Activated naive CD8-positive, alpha-beta T cell treated with anti-CD3 and anti-CD28 coated beads, Interleukin-2, amount 10 ng/mL, durations not matched to agents 7 days and 5 days (primary cell): Measurements from ENCODE around the gene MYL6. TPM values are rescaled to one million over a fixed set of nuclear protein-coding genes. Genes with fewer than 3 reads are reported as not detected.
"Not testable (repeated sequence)": the region's sequence is repeated elsewhere in the genome, so short reads cannot be mapped to it uniquely, and the experiment has no call there.

ENCODE experiments used
- ATAC-seq: fragments of 150-1000 bp; cut with Tn5 transposase; one replicate; pipeline ENCODE4 v1.10.0; 2021; ENCODE audit warnings: low read depth, moderate library complexity
- POLR2A ChIA-PET: fragments of 350-600 bp; sonication (Branson Sonifier 250); formaldehyde crosslinking; loops from one replicate; lab custom pipeline; 2021; ENCODE audit warnings: antibody characterized with exemption; lab: Charles Lee
- DNase-seq: peaks from one replicate; pipeline ENCODE4 v3.0.0; 2021
- H3K27ac Mint-ChIP-seq: one replicate; pipeline ENCODE4 v1.8.0; 2022; ENCODE audit warnings: mild to moderate bottlenecking, mixed read lengths
- H3K27me3 Mint-ChIP-seq: one replicate; pipeline ENCODE4 v1.8.0; 2022; ENCODE audit warnings: mild to moderate bottlenecking, moderate library complexity, mixed read lengths
- H3K36me3 Mint-ChIP-seq: one replicate; pipeline ENCODE4 v1.8.0; 2021; ENCODE audit warnings: mild to moderate bottlenecking, mixed read lengths
- H3K4me1 Mint-ChIP-seq: one replicate; pipeline ENCODE4 v1.8.0; 2021; ENCODE audit warnings: mixed read lengths
- H3K4me3 Mint-ChIP-seq: one replicate; pipeline ENCODE4 v1.8.0; 2022; ENCODE audit warnings: mild to moderate bottlenecking, moderate library complexity, mixed read lengths
- H3K9me3 Mint-ChIP-seq: one replicate; pipeline ENCODE4 v1.8.0; 2021; ENCODE audit warnings: mixed read lengths
- total RNA-seq, 2 experiments: library from RNA; stranded (reverse); gene quantifications; one replicate each; pipeline ENCODE4 v1.2.3, GENCODE V29; 2021

Gene MYL6
- total RNA-seq, 2 experiments from 2014 or later: 1,083 to 1,169 TPM

DNA sequence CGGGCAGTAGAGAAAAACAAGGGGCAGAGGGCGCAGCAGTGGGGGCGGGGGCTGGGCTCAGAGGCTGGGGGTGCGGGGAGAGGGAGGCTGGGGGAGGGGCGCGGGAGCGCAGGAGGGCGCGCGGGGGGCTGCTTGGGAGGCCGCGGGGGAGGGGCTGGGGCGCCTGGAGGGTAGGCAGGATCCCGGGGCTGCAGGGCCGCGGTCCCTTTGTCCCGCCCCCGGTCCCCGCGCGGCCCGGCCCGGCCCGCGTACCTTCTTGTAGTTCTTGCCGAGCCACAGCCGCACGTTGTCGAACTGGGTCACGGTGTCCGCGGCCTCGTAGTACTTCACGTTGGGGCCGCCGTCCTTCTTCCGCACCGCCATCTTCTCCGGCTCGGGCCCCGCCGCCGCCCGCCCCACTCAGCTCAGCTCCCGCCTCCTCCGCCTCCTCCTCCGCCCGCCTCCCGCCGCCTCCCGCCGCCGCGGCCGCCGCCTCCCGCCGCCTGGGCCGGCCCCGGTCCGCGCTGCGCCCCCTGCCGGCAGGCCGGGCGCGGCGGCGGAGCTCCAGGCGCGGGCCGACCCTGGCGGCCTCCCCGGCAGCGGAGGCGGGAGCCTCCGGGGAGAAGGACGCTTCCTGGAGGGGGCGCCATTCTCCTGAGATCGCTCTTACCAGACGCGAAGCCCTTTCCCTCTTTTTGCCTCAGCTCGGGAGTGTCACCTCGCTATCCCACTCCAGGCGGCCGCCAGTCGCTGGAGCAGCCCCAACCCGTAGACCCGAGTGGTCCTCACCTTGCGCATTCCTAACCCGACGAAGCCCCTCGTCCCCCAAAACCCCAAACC is 31.1 kb downstream of the MYL6 start, which contains the start of gene SMARCC2:
Gene SMARCC2, minus strand, starts transcription at position 385 of the 819 bp plus-strand sequence. Its CDS starts 22 bp downstream, at position 363.
- POLR2A ChIA-PET: interaction anchor here (0.5 to 6.2 kb wide), 32 partner anchors 9 to 459 kb away, joined by 3 to 86 read pairs (median 4); partner anchors contain the start of genes ANKRD52, CNPY2, CS and ESYT1
- H3K27ac Mint-ChIP-seq: peak within 1 kb of the TSS; percentile 98
- DNase-seq: peak; percentile 94
- H3K4me1 Mint-ChIP-seq: peaks cover 47% of the 10 kb centered on the region
- H3K36me3 Mint-ChIP-seq: peaks cover 21% of the 10 kb centered on the region
- peak; percentile 87 for ATAC-seq
- H3K9me3 Mint-ChIP-seq: no peaks in the 10 kb centered on the region
- H3K27me3 Mint-ChIP-seq: peaks cover 2% of the 10 kb centered on the region
- peak within 1 kb of the TSS; percentile 99 for H3K4me3 Mint-ChIP-seq

GRCh38 chr12:56189918-56190694 is 31.9 kb downstream of the MYL6 start:
- peak overlapping the region; percentile 98 for H3K27ac Mint-ChIP-seq
- H3K9me3 Mint-ChIP-seq: no peaks in the 10 kb centered on the region
- peak; percentile 41 for ATAC-seq
- H3K4me3 Mint-ChIP-seq: peak overlapping the region; percentile 99
- H3K4me1 Mint-ChIP-seq: peaks cover 47% of the 10 kb centered on the region
- DNase-seq: peak; percentile 87
- peaks cover 2% of the 10 kb centered on the region for H3K27me3 Mint-ChIP-seq
- POLR2A ChIA-PET: interaction anchor here (0.5 to 6.2 kb wide), 28 partner anchors 9 to 459 kb away, joined by 3 to 86 read pairs (median 4); partner anchors contain the start of genes ANKRD52, CNPY2, CS and ESYT1
- H3K36me3 Mint-ChIP-seq: peaks cover 18% of the 10 kb centered on the region

GRCh38 chr12:56190695-56191155 is 32.6 kb downstream of the MYL6 start:
- H3K4me1 Mint-ChIP-seq: peaks cover 46% of the 10 kb centered on the region
- POLR2A ChIA-PET: interaction anchor here (1.2 to 6.2 kb wide), 5 partner anchors 30 to 73 kb away, joined by 3 to 86 read pairs (median 66); partner anchors contain the start of genes ESYT1, MYL6, RNF41 and ZC3H10

GRCh38 chr12:56192582-56192981 is 34.4 kb downstream of the MYL6 start:
- POLR2A ChIA-PET: no interaction called here
- DNase-seq (no peak), ATAC-seq (no peak)
- Mint-ChIP-seq H3K36me3 (peaks cover 8% of the 10 kb centered on the region), H3K27me3 (peaks cover 2% of the 10 kb centered on the region), H3K4me1 (peaks cover 33% of the 10 kb centered on the region), H3K27ac (no peak overlapping the region), H3K9me3 (no peaks in the 10 kb centered on the region), H3K4me3 (no peak overlapping the region)

More at GRCh38 chr12:56190695-56191155, 32.6 kb downstream of the MYL6 start:
- Mint-ChIP-seq H3K9me3 (no peaks in the 10 kb centered on the region), H3K27me3 (peaks cover 2% of the 10 kb centered on the region), H3K27ac (peak overlapping the region; percentile 98), H3K4me3 (peak overlapping the region; percentile 99), H3K36me3 (peaks cover 16% of the 10 kb centered on the region)
- DNase-seq (no peak), ATAC-seq (no peak)

GRCh38 chr12:56193025-56193578 is 34.9 kb downstream of the MYL6 start:
- H3K4me1 Mint-ChIP-seq: peaks cover 27% of the 10 kb centered on the region
- peak overlapping the region; percentile 26 for H3K4me3 Mint-ChIP-seq
- H3K9me3 Mint-ChIP-seq: no peaks in the 10 kb centered on the region
- DNase-seq: no peak
- no peak for ATAC-seq
- H3K36me3 Mint-ChIP-seq: peaks cover 8% of the 10 kb centered on the region
- peaks cover 2% of the 10 kb centered on the region for H3K27me3 Mint-ChIP-seq
- peak overlapping the region; percentile 85 for H3K27ac Mint-ChIP-seq
- POLR2A ChIA-PET: interaction anchor here (0.6 kb wide), 1 partner anchor 68 kb away, joined by 5 read pairs; no protein-coding TSS in a partner anchor

DNA sequence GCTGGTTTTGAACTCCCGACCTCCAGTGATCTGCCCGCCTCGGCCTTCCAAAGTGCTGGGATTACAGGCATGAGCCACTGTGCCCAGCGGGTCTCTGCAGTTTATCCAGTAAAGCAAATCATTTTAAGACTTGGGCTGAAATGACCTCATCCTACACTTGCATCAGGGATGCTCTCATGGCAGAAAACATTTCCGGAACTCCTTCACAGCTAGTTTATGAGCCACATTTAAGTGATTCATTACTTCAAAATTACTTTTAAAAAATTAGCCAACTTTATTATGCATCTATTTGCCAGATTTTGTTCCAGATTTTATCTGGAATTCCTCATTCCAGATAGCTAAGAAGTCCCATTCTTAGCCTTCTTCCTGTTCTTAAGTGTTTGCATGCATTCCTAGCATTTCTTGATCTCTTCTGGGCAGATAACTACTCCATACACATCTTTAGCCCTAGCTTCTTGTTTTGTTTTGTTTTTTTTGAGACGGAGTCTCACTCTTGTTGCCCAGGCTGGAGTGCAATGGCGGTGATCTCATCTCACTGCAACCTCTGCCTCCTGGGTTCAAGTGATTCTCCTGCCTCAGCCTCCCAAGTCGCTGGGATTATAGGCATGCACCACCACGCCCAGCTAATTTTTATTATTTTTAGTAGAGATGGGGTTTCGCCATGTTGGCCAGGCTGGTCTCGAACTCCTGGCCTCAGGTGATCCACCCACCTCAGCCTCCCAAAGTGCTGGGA is 38.8 kb downstream of the MYL6 start:
- not testable (repeated sequence) for H3K9me3 Mint-ChIP-seq, H3K27me3 Mint-ChIP-seq, ATAC-seq, H3K36me3 Mint-ChIP-seq, H3K4me3 Mint-ChIP-seq, H3K27ac Mint-ChIP-seq, DNase-seq
- peaks cover 12% of the 10 kb centered on the region for H3K4me1 Mint-ChIP-seq
- POLR2A ChIA-PET: interaction anchor here (0.7 to 1.0 kb wide), 3 partner anchors 60 to 123 kb away, joined by 3 read pairs; partner anchors contain the start of gene ZC3H10

DNA sequence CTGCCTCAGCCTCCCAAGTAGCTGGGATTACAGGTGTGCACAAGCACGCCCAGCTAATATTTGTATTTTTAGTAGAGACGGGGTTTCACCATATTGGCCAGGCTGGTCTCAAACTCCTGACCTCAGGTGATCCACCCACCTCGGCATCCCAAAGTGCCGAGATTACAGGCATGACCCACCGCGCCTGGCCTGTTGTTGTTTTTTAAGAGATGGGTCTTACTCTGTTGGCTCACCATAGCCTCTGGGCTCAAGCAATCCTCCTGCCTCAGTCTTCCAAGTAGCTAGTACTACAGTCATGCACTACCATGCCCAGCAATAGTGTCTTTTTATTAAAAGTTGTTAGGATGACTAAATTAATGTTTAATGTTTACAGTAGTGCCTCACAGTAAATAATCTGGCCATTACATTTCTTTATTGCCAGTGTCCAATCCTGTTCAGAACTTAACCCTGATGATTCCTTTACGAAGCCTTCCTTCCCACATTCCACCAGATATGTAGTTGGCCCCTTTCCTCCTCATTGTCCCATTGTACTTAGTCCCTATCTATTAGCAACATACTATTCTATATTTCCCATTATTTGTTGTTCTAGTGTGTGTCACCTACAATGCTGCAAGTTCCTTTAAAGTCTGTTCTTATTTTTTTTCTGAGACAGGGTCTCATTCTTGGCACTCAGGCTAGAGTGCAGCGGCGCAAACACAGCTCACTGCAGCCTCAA is 39.9 kb downstream of the MYL6 start:
- DNase-seq: no peak
- no peaks in the 10 kb centered on the region for H3K27me3 Mint-ChIP-seq
- H3K4me1 Mint-ChIP-seq: peaks cover 5% of the 10 kb centered on the region
- no peaks in the 10 kb centered on the region for H3K9me3 Mint-ChIP-seq
- no peak overlapping the region for H3K27ac Mint-ChIP-seq
- POLR2A ChIA-PET: interaction anchor here (1.4 kb wide), 1 partner anchor 9 kb away, joined by 3 read pairs; the partner anchor contains the start of gene SMARCC2
- no peak overlapping the region for H3K4me3 Mint-ChIP-seq
- ATAC-seq: no peak
- peaks cover 7% of the 10 kb centered on the region for H3K36me3 Mint-ChIP-seq

GRCh38 chr12:56198836-56199235 is 40.7 kb downstream of the MYL6 start:
- Mint-ChIP-seq H3K36me3 (peaks cover 2% of the 10 kb centered on the region), H3K4me1 (no peaks in the 10 kb centered on the region), H3K9me3 (no peaks in the 10 kb centered on the region), H3K27me3 (no peaks in the 10 kb centered on the region), H3K4me3 (no peak overlapping the region), H3K27ac (no peak overlapping the region)
- DNase-seq: no peak
- no peak for ATAC-seq
- POLR2A ChIA-PET: interaction anchor here (1.4 kb wide), 1 partner anchor 10 kb away, joined by 3 read pairs; the partner anchor contains the start of gene SMARCC2

DNA sequence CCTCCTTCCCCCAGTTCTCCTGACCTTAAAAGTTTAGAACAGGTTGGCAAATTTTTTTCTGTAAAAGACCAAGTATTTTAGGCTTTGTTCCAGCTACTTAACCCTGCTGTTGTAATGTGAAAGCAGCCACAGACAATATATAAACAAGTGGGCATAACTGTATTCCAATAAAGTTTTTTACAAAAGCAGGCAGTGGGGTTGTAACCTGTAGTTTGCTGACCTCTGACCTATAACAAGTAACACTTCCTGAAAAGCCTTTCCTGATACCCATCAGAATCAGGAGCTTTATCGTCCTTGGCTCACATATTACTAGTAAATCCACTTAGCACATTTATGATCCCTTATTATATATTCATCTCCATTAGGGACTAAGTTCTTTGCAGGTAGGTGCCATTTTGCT is 44.2 kb downstream of the MYL6 start:
- no peak overlapping the region for H3K4me3 Mint-ChIP-seq
- H3K4me1 Mint-ChIP-seq: peaks cover 1% of the 10 kb centered on the region
- POLR2A ChIA-PET: interaction anchor here (1.7 kb wide), 1 partner anchor 20 kb away, joined by 3 read pairs; the partner anchor contains the start of gene RNF41
- no peaks in the 10 kb centered on the region for H3K27me3 Mint-ChIP-seq
- DNase-seq (no peak), ATAC-seq (no peak)
- no peaks in the 10 kb centered on the region for H3K9me3 Mint-ChIP-seq
- no peak overlapping the region for H3K27ac Mint-ChIP-seq
- peaks cover 5% of the 10 kb centered on the region for H3K36me3 Mint-ChIP-seq

DNA sequence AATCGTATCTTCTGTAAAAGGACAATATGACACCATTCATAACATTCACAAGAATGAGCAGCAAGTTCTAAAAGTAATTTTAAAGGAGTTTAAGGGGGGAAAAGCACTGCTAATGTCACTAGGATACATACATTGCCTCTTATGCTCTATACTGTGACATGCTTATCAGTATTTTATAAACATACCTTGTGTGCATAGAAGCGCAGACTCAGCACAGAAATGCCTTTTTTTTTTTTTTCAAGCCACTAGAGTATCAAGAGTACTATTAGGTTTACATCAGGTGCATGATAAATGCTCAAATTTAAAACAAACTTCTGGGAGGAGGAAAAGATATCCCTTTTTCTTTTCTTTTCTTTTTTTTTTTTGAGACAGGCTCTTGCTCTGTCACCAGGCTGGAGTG is 44.7 kb downstream of the MYL6 start:
- POLR2A ChIA-PET: interaction anchor here (0.7 kb wide), 1 partner anchor 403 kb away, joined by 3 read pairs; no protein-coding TSS in a partner anchor
- Mint-ChIP-seq H3K4me1 (peaks cover 1% of the 10 kb centered on the region), H3K9me3 (no peaks in the 10 kb centered on the region), H3K36me3 (peaks cover 5% of the 10 kb centered on the region), H3K27me3 (no peaks in the 10 kb centered on the region), H3K4me3 (no peak overlapping the region), H3K27ac (no peak overlapping the region)
- ATAC-seq: no peak
- no peak for DNase-seq

DNA sequence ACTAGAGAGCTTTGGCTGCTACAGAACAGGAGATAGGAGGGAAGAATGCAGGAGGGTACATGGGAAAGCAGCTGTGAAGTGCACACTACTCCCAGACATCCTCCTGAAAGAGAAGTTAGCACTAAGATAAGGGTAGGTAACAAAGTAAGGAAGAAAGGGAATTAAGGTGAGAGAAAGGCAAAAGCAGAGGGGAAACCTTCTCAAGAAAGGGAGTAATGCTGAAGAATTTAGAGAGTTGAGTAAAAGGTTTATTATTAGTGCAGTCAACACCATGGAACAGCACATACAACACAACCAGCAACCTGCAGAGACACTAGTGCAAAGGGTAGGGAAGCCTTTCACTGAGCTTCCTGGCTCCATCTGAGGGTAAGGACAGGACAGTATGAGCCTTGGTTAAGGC is 46.1 kb downstream of the MYL6 start:
- POLR2A ChIA-PET: interaction anchor here (0.5 to 3.6 kb wide), 3 partner anchors 10 to 56 kb away, joined by 4 to 14 read pairs (median 4); partner anchors contain the start of gene RNF41
- ATAC-seq (no peak), DNase-seq (no peak)
- H3K27ac Mint-ChIP-seq: peak overlapping the region; percentile 31
- no peaks in the 10 kb centered on the region for H3K27me3 Mint-ChIP-seq
- H3K36me3 Mint-ChIP-seq: peaks cover 7% of the 10 kb centered on the region
- H3K4me1 Mint-ChIP-seq: peaks cover 1% of the 10 kb centered on the region
- no peak overlapping the region for H3K4me3 Mint-ChIP-seq
- H3K9me3 Mint-ChIP-seq: no peaks in the 10 kb centered on the region
